ENCODE measurements around the gene IKBIP.

- TF ChIP-seq CTCF (IDR thresholded peaks at IDR 0.05; ENCODE audit: borderline replicate concordance, extremely low read depth, low read length, poor library complexity, severe bottlenecking) (no peak), EZH2 (IDR thresholded peaks at IDR 0.05; ENCODE audit: borderline replicate concordance, low read depth, low read length, severe bottlenecking) (no peak)
Measured at GRCh38 chr12:98581101-98581500, 63.5 kb downstream of the IKBIP start.

All from DND-41 (cell line).